ENCODE data around the gene MYH11. TPM values are rescaled to one million over a fixed set of nuclear protein-coding genes. Genes with fewer than 3 reads are reported as not detected.

The MYH11 gene
- total and polyA plus RNA-seq, 2 of the 13 experiments (the other 11 are each of a cell fraction or from before 2014, with no cell fraction given) = not detected

- TF ChIP-seq GABPA (IDR thresholded peaks at IDR 0.05; ENCODE audit: low read depth, low read length) = peak; percentile 67
- peak; percentile 88 for TF ChIP-seq GABPA (CRISPR knock-in tag; IDR thresholded peaks at IDR 0.05; ENCODE audit: low read depth)
- TF ChIP-seq HMGXB4 (CRISPR knock-in tag; IDR thresholded peaks at IDR 0.05; ENCODE audit: borderline replicate concordance in 1 of 2, low read depth in 1 of 2) = peak; percentile 68 to 78
- TF ChIP-seq GABPB1 (CRISPR knock-in tag; IDR thresholded peaks at IDR 0.05) = peak; percentile 97
- TF ChIP-seq ZMYM4 (CRISPR knock-in tag; IDR thresholded peaks at IDR 0.05) = peak; percentile 96
- TF ChIP-seq ATF1 (CRISPR knock-in tag; IDR thresholded peaks at IDR 0.05) = peak; percentile 37; the same call in 1 of the 2 replicates
- TF ChIP-seq, protein P1, sequence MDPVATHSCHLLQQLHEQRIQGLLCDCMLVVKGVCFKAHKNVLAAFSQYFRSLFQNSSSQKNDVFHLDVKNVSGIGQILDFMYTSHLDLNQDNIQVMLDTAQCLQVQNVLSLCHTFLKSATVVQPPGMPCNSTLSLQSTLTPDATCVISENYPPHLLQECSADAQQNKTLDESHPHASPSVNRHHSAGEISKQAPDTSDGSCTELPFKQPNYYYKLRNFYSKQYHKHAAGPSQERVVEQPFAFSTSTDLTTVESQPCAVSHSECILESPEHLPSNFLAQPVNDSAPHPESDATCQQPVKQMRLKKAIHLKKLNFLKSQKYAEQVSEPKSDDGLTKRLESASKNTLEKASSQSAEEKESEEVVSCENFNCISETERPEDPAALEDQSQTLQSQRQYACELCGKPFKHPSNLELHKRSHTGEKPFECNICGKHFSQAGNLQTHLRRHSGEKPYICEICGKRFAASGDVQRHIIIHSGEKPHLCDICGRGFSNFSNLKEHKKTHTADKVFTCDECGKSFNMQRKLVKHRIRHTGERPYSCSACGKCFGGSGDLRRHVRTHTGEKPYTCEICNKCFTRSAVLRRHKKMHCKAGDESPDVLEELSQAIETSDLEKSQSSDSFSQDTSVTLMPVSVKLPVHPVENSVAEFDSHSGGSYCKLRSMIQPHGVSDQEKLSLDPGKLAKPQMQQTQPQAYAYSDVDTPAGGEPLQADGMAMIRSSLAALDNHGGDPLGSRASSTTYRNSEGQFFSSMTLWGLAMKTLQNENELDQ (CRISPR knock-in tag; IDR thresholded peaks at IDR 0.05; ENCODE audit: borderline replicate concordance) = no peak
- TF ChIP-seq SALL1 (CRISPR knock-in tag; IDR thresholded peaks at IDR 0.05) = peak; percentile 67
- TF ChIP-seq GLI4 (CRISPR knock-in tag; IDR thresholded peaks at IDR 0.05; ENCODE audit: borderline replicate concordance) = no peak; the same call in 1 of the 2 replicates
- TF ChIP-seq ZNF737 (CRISPR knock-in tag; IDR thresholded peaks at IDR 0.05; ENCODE audit: borderline replicate concordance) = peak; percentile 91
- TF ChIP-seq, protein P2, sequence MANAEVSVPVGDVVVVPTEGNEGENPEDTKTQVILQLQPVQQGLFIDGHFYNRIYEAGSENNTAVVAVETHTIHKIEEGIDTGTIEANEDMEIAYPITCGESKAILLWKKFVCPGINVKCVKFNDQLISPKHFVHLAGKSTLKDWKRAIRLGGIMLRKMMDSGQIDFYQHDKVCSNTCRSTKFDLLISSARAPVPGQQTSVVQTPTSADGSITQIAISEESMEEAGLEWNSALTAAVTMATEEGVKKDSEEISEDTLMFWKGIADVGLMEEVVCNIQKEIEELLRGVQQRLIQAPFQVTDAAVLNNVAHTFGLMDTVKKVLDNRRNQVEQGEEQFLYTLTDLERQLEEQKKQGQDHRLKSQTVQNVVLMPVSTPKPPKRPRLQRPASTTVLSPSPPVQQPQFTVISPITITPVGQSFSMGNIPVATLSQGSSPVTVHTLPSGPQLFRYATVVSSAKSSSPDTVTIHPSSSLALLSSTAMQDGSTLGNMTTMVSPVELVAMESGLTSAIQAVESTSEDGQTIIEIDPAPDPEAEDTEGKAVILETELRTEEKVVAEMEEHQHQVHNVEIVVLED (CRISPR knock-in tag; IDR thresholded peaks at IDR 0.05; ENCODE audit: borderline replicate concordance) = peak; percentile 67; the same call in 1 of the 2 replicates
- peak; percentile 14; the same call in 1 of the 2 replicates for TF ChIP-seq PATZ1 (CRISPR knock-in tag; IDR thresholded peaks at IDR 0.05)
- no peak for TF ChIP-seq ZSCAN12 (CRISPR knock-in tag; IDR thresholded peaks at IDR 0.05)
- no peak; the same call in 1 of the 2 replicates for TF ChIP-seq ZNF33B (CRISPR knock-in tag; IDR thresholded peaks at IDR 0.05)
- no peak for TF ChIP-seq TCF7 (IDR thresholded peaks at IDR 0.05; ENCODE audit: low read depth)
- peak; percentile 16; the same call in 1 of the 2 replicates for TF ChIP-seq ARNTL (CRISPR knock-in tag; IDR thresholded peaks at IDR 0.05)
- TF ChIP-seq ZNF232 (CRISPR knock-in tag; IDR thresholded peaks at IDR 0.05; ENCODE audit: borderline replicate concordance) = peak; percentile 78; the same call in 1 of the 2 replicates
- peak; percentile 84 for TF ChIP-seq PHF20 (CRISPR knock-in tag; IDR thresholded peaks at IDR 0.05)
- TF ChIP-seq ZNF816 (CRISPR knock-in tag; IDR thresholded peaks at IDR 0.05; ENCODE audit: borderline replicate concordance) = no peak
- no peak; the same call in 1 of the 2 replicates for TF ChIP-seq ZNF703 (CRISPR knock-in tag; IDR thresholded peaks at IDR 0.05; ENCODE audit: borderline replicate concordance)
- TF ChIP-seq ZNF354B (CRISPR knock-in tag; IDR thresholded peaks at IDR 0.05) = peak; percentile 81; the same call in 1 of the 2 replicates
Measured at GRCh38 chr16:15888072-15888976, 31.5 kb upstream of the MYH11 start, which contains the start of gene CEP20 (continued).

All from HepG2 (cell line).